Colonic mucosa (tissue), 4 donors: Measurements from ENCODE around the gene PTPRN2. TPM values are rescaled to one million over a fixed set of nuclear protein-coding genes. Genes with fewer than 3 reads are reported as not detected.

ENCODE experiments used
- DNase-seq: peaks from one replicate; pipeline ENCODE4 v3.0.0-alpha.2; 2020
- H3K27ac ChIP-seq: fragments of 200-600 bp; one replicate; pipeline ENCODE4 v1.8.0; 2021
- H3K27me3 ChIP-seq: fragments of 200-600 bp; one replicate; pipeline ENCODE4 v1.8.0; 2021
- H3K36me3 ChIP-seq: fragments of 200-600 bp; one replicate; pipeline ENCODE4 v1.8.0; 2021
- H3K4me1 ChIP-seq: fragments of 200-600 bp; one replicate; pipeline ENCODE4 v1.8.0; 2021; ENCODE audit warnings: mild to moderate bottlenecking
- H3K4me3 ChIP-seq: fragments of 200-600 bp; one replicate; pipeline ENCODE4 v1.8.0; 2021
- H3K9ac ChIP-seq, 2 donors: one replicate each; pipeline ENCODE4 v1.7.0; 2013; ENCODE audit warnings: control low read depth in 2 of 2, low read depth in 2 of 2, low read length in 2 of 2
- H3K9me3 ChIP-seq: fragments of 200-600 bp; one replicate; pipeline ENCODE4 v1.8.0; 2021
- intact Hi-C: fragments of 100-400 bp; cut with DNase I; formaldehyde crosslinking; loops from one replicate; pipeline ENCODE4 v1.14.1; 2022
- total RNA-seq, 2 donors: library from RNA; stranded (reverse); fragmentation: NEBNext Ultra II Directional in 1 of 2; extraction: Animal tissue kit (Norgen Biotek cat#: 25700) in 1 of 2; gene quantifications; one replicate each; pipeline ENCODE4 v1.2.1, GENCODE V29; 2021
- TF ChIP-seq, protein P1 (sequence below): fragments of 200-600 bp; IDR thresholded peaks from one replicate; pipeline ENCODE4 v1.8.0; 2022; ENCODE audit warnings: antibody characterized with exemption, mild to moderate bottlenecking
- donor health status: healthy.
- donor health status: DM: no; HTN: no; CAD: no.
- donor health status: DM: no; HTN: no; CAD: no.

PTPRN2 gene
- total RNA-seq, 2 donors from 2014 or later: 14.7 to 21.6 TPM

DNA sequence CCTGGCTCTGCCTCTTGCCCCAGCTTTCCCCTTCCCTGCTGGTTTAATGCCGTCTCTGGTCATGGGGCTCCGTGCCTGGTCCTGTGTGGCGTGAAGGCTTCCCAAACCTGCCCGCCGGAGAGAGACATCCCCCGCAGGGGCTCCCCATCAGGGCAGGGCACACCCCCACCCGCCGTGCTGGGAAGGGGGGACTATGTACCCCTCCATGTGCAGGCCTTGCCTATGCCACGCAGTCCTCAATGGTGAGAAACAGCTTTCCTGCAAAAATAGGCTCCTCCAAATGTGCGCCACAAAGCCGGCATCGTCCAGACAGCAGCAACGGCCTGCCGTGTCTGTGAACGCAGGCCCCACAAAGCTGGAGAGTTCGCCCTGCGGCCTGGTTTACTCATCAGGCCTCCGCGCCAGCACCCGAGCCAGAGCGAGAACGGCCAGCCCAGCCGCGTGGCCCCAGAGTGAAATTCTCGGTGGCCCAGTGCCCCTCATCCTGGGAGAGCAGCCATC is 937.4 kb downstream of the PTPRN2 start:
- Histone ChIP-seq H3K4me1 (no peaks in the 10 kb centered on the region), H3K27me3 (no peaks in the 10 kb centered on the region), H3K27ac (no peak overlapping the region), H3K4me3 (no peak overlapping the region), H3K9ac (no peak overlapping the region), H3K9me3 (no peaks in the 10 kb centered on the region), H3K36me3 (no peaks in the 10 kb centered on the region)
- intact Hi-C loops: no loop called here
- DNase-seq: no peak
- TF ChIP-seq, protein P1, sequence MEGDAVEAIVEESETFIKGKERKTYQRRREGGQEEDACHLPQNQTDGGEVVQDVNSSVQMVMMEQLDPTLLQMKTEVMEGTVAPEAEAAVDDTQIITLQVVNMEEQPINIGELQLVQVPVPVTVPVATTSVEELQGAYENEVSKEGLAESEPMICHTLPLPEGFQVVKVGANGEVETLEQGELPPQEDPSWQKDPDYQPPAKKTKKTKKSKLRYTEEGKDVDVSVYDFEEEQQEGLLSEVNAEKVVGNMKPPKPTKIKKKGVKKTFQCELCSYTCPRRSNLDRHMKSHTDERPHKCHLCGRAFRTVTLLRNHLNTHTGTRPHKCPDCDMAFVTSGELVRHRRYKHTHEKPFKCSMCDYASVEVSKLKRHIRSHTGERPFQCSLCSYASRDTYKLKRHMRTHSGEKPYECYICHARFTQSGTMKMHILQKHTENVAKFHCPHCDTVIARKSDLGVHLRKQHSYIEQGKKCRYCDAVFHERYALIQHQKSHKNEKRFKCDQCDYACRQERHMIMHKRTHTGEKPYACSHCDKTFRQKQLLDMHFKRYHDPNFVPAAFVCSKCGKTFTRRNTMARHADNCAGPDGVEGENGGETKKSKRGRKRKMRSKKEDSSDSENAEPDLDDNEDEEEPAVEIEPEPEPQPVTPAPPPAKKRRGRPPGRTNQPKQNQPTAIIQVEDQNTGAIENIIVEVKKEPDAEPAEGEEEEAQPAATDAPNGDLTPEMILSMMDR: no peak

DNA sequence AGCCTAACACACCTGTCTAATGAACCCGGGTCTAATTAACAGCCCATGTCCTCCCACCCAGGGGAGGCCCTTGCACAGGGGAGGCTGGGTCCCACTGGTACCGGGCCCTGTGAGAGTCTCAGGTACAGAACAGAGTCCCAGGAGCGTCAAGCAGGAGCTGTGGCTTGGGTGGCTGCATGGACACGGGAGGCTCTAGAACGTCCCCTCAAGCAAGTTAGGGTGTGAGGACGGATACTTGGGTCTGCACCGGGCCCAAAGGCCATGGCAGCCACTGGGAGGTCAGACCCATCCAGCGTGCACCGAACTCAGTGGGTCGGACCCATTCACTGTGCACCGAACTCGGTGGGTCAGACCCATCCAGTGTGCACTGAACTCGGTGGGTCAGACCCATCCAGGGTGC is 941.1 kb downstream of the PTPRN2 start:
- no peaks in the 10 kb centered on the region for H3K4me1 ChIP-seq
- H3K27me3 ChIP-seq: no peaks in the 10 kb centered on the region
- no peaks in the 10 kb centered on the region for H3K36me3 ChIP-seq
- no peak overlapping the region for H3K27ac ChIP-seq
- TF ChIP-seq, protein P1: no peak
- H3K9me3 ChIP-seq: no peaks in the 10 kb centered on the region
- intact Hi-C loops: no loop called here
- no peak overlapping the region for H3K9ac ChIP-seq
- H3K4me3 ChIP-seq: no peak overlapping the region
- DNase-seq: no peak

DNA sequence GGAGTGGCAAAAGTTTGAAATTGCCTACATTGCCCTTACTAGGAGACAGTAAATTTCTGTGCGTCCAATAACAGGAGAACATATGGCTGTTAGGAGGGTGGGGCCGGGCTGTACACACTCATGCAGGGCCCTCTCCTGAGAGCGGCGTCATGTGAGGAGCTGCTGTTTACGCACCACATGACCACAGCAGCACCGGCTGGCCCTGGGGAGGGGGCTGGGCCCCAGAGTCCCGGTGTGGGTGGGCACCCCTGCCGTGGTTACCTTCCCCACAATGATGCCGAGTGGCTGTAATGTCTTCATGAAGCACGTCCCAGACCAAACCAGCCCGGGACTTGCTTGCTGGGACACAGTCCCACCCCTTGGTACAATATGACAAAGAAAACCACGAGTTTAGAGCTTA is 942.1 kb downstream of the PTPRN2 start:
- Histone ChIP-seq H3K9ac (no peak overlapping the region), H3K9me3 (no peaks in the 10 kb centered on the region), H3K27ac (no peak overlapping the region), H3K27me3 (no peaks in the 10 kb centered on the region), H3K4me3 (no peak overlapping the region), H3K4me1 (no peaks in the 10 kb centered on the region), H3K36me3 (no peaks in the 10 kb centered on the region)
- TF ChIP-seq, protein P1: no peak
- DNase-seq: no peak
- intact Hi-C loops: no loop called here

DNA sequence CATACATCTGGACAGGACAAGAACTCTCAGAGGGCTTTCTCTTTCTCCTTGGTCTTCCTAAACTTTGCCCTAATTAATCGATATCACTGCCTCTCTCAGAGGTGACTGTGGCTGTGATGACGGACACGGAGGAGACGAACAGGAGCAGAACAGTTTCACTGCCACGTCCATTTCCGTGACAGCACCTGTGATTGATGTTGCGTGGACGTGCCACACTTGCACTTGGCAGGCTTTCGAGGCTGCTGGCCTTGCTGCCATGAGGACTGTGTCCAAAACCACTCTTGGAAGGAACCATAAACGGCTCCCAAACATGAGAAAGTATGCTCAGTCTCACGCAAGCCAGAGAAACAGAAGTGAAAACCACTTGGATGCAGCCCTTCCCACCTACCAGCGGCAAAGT is 942.7 kb downstream of the PTPRN2 start:
- Histone ChIP-seq H3K4me1 (no peaks in the 10 kb centered on the region), H3K27me3 (no peaks in the 10 kb centered on the region), H3K9ac (no peak overlapping the region), H3K4me3 (no peak overlapping the region), H3K36me3 (no peaks in the 10 kb centered on the region), H3K9me3 (no peaks in the 10 kb centered on the region), H3K27ac (no peak overlapping the region)
- TF ChIP-seq, protein P1: no peak
- DNase-seq: no peak
- intact Hi-C loops: no loop called here

DNA sequence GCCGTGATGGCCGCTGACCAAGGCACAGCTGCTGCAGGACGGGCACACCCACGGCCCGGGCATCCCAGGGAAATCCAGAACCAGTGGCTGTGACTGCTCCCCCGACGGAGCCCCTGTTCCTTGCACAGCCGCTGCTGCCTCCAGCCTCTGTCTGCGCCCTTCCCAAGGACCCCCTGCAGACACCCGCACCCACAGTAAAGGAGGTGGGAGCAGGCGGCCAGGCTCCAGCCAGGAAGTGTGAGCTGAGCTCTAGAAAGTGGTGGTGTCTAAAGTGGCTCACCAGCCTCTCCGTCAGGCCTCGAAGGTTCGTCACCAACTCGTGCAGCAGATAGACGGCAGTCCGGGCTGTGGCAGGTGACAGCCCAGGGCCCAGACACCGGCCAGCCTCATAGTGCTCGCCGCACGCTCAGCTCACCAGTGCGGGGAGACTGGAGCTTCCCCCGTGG is 944.1 kb downstream of the PTPRN2 start:
- no peaks in the 10 kb centered on the region for H3K27me3 ChIP-seq
- TF ChIP-seq, protein P1: no peak
- no peaks in the 10 kb centered on the region for H3K4me1 ChIP-seq
- H3K36me3 ChIP-seq: no peaks in the 10 kb centered on the region
- no peak overlapping the region for H3K9ac ChIP-seq
- DNase-seq: no peak
- H3K9me3 ChIP-seq: no peaks in the 10 kb centered on the region
- no peak overlapping the region for H3K27ac ChIP-seq
- H3K4me3 ChIP-seq: no peak overlapping the region
- intact Hi-C loops: no loop called here
